GM12872 (cell line): Measurements from ENCODE around the gene FAM174C.

Experiments used
- CTCF ChIP-seq: IDR thresholded peaks from 3 replicates; pipeline ENCODE4 v1.5.1; 2011; ENCODE audit warnings: low read depth, mild to moderate bottlenecking, low read length, moderate library complexity; ENCODE audit not compliant: insufficient read depth

The FAM174C gene

GRCh38 chr19:1264801-1265614, 10.3 kb upstream of the FAM174C start:
- no peak for TF ChIP-seq CTCF

GRCh38 chr19:1265615-1266128, 9.7 kb upstream of the FAM174C start:
- no peak for TF ChIP-seq CTCF

GRCh38 chr19:1266129-1266915, 9.0 kb upstream of the FAM174C start:
- TF ChIP-seq CTCF: no peak

GRCh38 chr19:1266916-1267476, 8.3 kb upstream of the FAM174C start:
- peak; percentile 85 for TF ChIP-seq CTCF

GRCh38 chr19:1267477-1268225, 7.7 kb upstream of the FAM174C start:
- no peak for TF ChIP-seq CTCF

GRCh38 chr19:1268226-1269064, 6.9 kb upstream of the FAM174C start:
- no peak for TF ChIP-seq CTCF
